H9 (cell line): ENCODE data around the gene RAD51D. TPM values are rescaled to one million over a fixed set of nuclear protein-coding genes. Genes with fewer than 3 reads are reported as not detected.

Source experiments
- DNase-seq: peaks from one replicate; pipeline ENCODE4 v3.0.0-alpha.2; 2017
- H2AFZ ChIP-seq: one replicate; pipeline ENCODE4 v1.6.1; 2013; ENCODE audit warnings: mild to moderate bottlenecking, low read length, control low read depth, moderate library complexity
- H2AK5ac ChIP-seq: 2 replicates; pipeline ENCODE4 v1.6.1; 2013; ENCODE audit warnings: low read length, control low read depth, mixed read lengths; ENCODE audit not compliant: insufficient read length
- H2BK120ac ChIP-seq: one replicate; pipeline ENCODE4 v1.6.1; 2013; ENCODE audit warnings: low read depth, mild to moderate bottlenecking, low read length, control low read depth, inconsistent platforms; ENCODE audit not compliant: poor library complexity, severe bottlenecking
- H2BK12ac ChIP-seq: 2 replicates; pipeline ENCODE4 v1.6.1; 2013; ENCODE audit warnings: low read length, control low read depth, mixed read lengths, low read depth; ENCODE audit not compliant: insufficient read length
- H2BK15ac ChIP-seq: 2 replicates; pipeline ENCODE4 v1.6.1; 2013; ENCODE audit warnings: low read depth, low read length, control low read depth
- H2BK20ac ChIP-seq: one replicate; pipeline ENCODE4 v1.6.1; 2013; ENCODE audit warnings: low read depth, mild to moderate bottlenecking, low read length, control low read depth, inconsistent platforms; ENCODE audit not compliant: poor library complexity, severe bottlenecking
- H2BK5ac ChIP-seq: 2 replicates; pipeline ENCODE4 v1.6.1; 2013; ENCODE audit warnings: low read length, control low read depth, mixed read lengths; ENCODE audit not compliant: insufficient read length
- H3K14ac ChIP-seq: 2 replicates; pipeline ENCODE4 v1.6.1; 2013; ENCODE audit warnings: low read length, control low read depth; ENCODE audit not compliant: insufficient read depth
- H3K18ac ChIP-seq: 2 replicates; pipeline ENCODE4 v1.6.1; 2013; ENCODE audit warnings: low read depth, mild to moderate bottlenecking, mixed read lengths, low read length, control low read depth; ENCODE audit not compliant: insufficient read length
- H3K23ac ChIP-seq: 2 replicates; pipeline ENCODE4 v1.6.1; 2013; ENCODE audit warnings: low read length, control low read depth, mixed read lengths, low read depth; ENCODE audit not compliant: insufficient read length
- H3K23me2 ChIP-seq: 2 replicates; pipeline ENCODE4 v1.6.1; 2013; ENCODE audit warnings: low read depth, mild to moderate bottlenecking, mixed read lengths, low read length, control low read depth; ENCODE audit not compliant: insufficient read length, poor library complexity, severe bottlenecking
- H3K27ac ChIP-seq: 2 replicates; pipeline ENCODE4 v1.5.1; 2013; ENCODE audit warnings: low read length, control low read depth, mixed read lengths, low read depth; ENCODE audit not compliant: insufficient read length
- H3K27me3 ChIP-seq: 2 replicates; pipeline ENCODE4 v1.6.1; 2013; ENCODE audit warnings: low read length, control low read depth, inconsistent platforms; ENCODE audit not compliant: insufficient read depth
- H3K4ac ChIP-seq: 2 replicates; pipeline ENCODE4 v1.6.1; 2013; ENCODE audit warnings: low read depth, mild to moderate bottlenecking, control low read depth, inconsistent platforms, low read length, moderate library complexity
- H3K4me1 ChIP-seq: 2 replicates; pipeline ENCODE4 v1.6.1; 2013; ENCODE audit warnings: low read length, control low read depth, inconsistent platforms; ENCODE audit not compliant: insufficient read depth
- H3K4me2 ChIP-seq: 2 replicates; pipeline ENCODE4 v1.6.1; 2013; ENCODE audit warnings: low read length, control low read depth, mixed read lengths; ENCODE audit not compliant: insufficient read length, insufficient read depth
- H3K56ac ChIP-seq: 2 replicates; pipeline ENCODE4 v1.6.1; 2013; ENCODE audit warnings: low read depth, mild to moderate bottlenecking, mixed read lengths, low read length, control low read depth; ENCODE audit not compliant: insufficient read length
- H3K79me1 ChIP-seq: 2 replicates; pipeline ENCODE4 v1.6.1; 2013; ENCODE audit warnings: low read depth, mild to moderate bottlenecking, moderate library complexity, low read length, control low read depth, inconsistent platforms; ENCODE audit not compliant: insufficient read depth, poor library complexity, severe bottlenecking
- H3K79me2 ChIP-seq: 2 replicates; pipeline ENCODE4 v1.6.1; 2013; ENCODE audit warnings: low read length, control low read depth, inconsistent platforms; ENCODE audit not compliant: insufficient read depth
- H3K9ac ChIP-seq: 2 replicates; pipeline ENCODE4 v1.6.1; 2013; ENCODE audit warnings: low read length, control low read depth, mixed read lengths; ENCODE audit not compliant: insufficient read length; ENCODE audit errors: extremely low read depth
- H3K9me3 ChIP-seq: one replicate; pipeline ENCODE4 v1.6.1; 2013; ENCODE audit warnings: low read depth, low read length, inconsistent platforms; ENCODE audit not compliant: control insufficient read depth
- H3T11ph ChIP-seq: one replicate; pipeline ENCODE4 v1.6.1; 2013; ENCODE audit warnings: mild to moderate bottlenecking, low read length, control low read depth, inconsistent platforms
- H4K20me1 ChIP-seq: one replicate; pipeline ENCODE4 v1.6.1; 2013; ENCODE audit not compliant: control insufficient read depth, insufficient read length, insufficient read depth
- H4K5ac ChIP-seq: 2 replicates; pipeline ENCODE4 v1.6.1; 2013; ENCODE audit warnings: low read depth, mild to moderate bottlenecking, mixed read lengths, low read length, control low read depth; ENCODE audit not compliant: insufficient read length
- H4K8ac ChIP-seq: replicated peaks from 2 replicates; pipeline ENCODE4 v1.6.1; 2013; ENCODE audit warnings: low read length, control low read depth, mixed read lengths, low read depth; ENCODE audit not compliant: insufficient read length
- H4K91ac ChIP-seq: 2 replicates; pipeline ENCODE4 v1.6.1; 2013; ENCODE audit warnings: low read depth, mild to moderate bottlenecking, moderate library complexity, mixed read lengths, low read length, control low read depth; ENCODE audit not compliant: insufficient read length
- H3K27ac Mint-ChIP-seq, 3 experiments: 2 replicates in 2 of 3; 3 replicates in 1 of 3; pipeline ENCODE4 v1.8.0; 2020 to 2021; ENCODE audit warnings: mixed read lengths in 3 of 3, mild to moderate bottlenecking in 1 of 3, moderate library complexity in 1 of 3
- H3K27me3 Mint-ChIP-seq: 2 replicates; pipeline ENCODE4 v1.8.0; 2021; ENCODE audit warnings: low read depth, mild to moderate bottlenecking, moderate library complexity, mixed read lengths
- H3K36me3 Mint-ChIP-seq, 3 experiments: 2 replicates in 2 of 3; 3 replicates in 1 of 3; pipeline ENCODE4 v1.8.0; 2020 to 2021; ENCODE audit warnings: low read depth in 3 of 3, mixed read lengths in 3 of 3; ENCODE audit not compliant: insufficient read depth in 1 of 3
- H3K4me1 Mint-ChIP-seq, 2 experiments: 2 replicates each; pipeline ENCODE4 v1.8.0; 2020; ENCODE audit warnings: mixed read lengths in 2 of 2
- H3K4me3 Mint-ChIP-seq, 2 experiments: 2 replicates in 1 of 2; 3 replicates in 1 of 2; pipeline ENCODE4 v1.8.0; 2020 to 2021; ENCODE audit warnings: mild to moderate bottlenecking in 2 of 2, mixed read lengths in 2 of 2, moderate library complexity in 1 of 2
- H3K9me3 Mint-ChIP-seq, 2 experiments: 2 replicates in 1 of 2; 3 replicates in 1 of 2; pipeline ENCODE4 v1.8.0; 2020; ENCODE audit warnings: mild to moderate bottlenecking in 2 of 2, mixed read lengths in 2 of 2, moderate library complexity in 1 of 2
- CTCF ChIP-seq: fragments of 200-600 bp; sonication (generic); conservative IDR thresholded peaks from 3 replicates; pipeline ENCODE4 v1.8.0; 2021; ENCODE audit warnings: antibody characterized with exemption, mild to moderate bottlenecking
- WGBS: extraction: QIAGEN DNeasy Blood & Tissue Kit; methylation state at CpG from one replicate; pipeline ENCODE4 v1.1.7; 2013; ENCODE audit warnings: missing lambda C conversion rate, low lambda C conversion rate, mixed read lengths; ENCODE audit not compliant: insufficient read length; ENCODE audit errors: extremely low coverage; 5-methylcytosine and 5-hydroxymethylcytosine counted together
- total RNA-seq: library from RNA; stranded (reverse); gene quantifications from 2 replicates; pipeline ENCODE4 v1.2.1, GENCODE V29; 2021

Gene RAD51D
- total RNA-seq, 1 experiment from 2014 or later = 15.8 TPM

- Histone ChIP-seq H3K4me2 (no peak overlapping the region), H4K5ac (no peak overlapping the region), H3K79me2 (0 out of 2 replicates have a peak, but pooled peaks cover 2% of the 10 kb centered on the region), H3K27me3 (no peaks in the 10 kb centered on the region), H3K56ac (no peak overlapping the region), H4K8ac (no peak overlapping the region), H3K23ac (no peak overlapping the region), H3K79me1 (peaks cover 2% of the 10 kb centered on the region), H3K9ac (no peak overlapping the region), H3K27ac (no peak overlapping the region), H3K4me1 (peaks cover 7% of the 10 kb centered on the region; the same call in 1 of the 2 replicates), H2AFZ (no peak overlapping the region), H2BK12ac (no peak overlapping the region), H4K20me1 (no peaks in the 10 kb centered on the region), H3K23me2 (no peaks in the 10 kb centered on the region), H2BK5ac (no peak overlapping the region), H2AK5ac (peak overlapping the region; percentile 65), H3K18ac (no peak overlapping the region), H3K14ac (no peak overlapping the region), H3K9me3 (no peaks in the 10 kb centered on the region), H2BK20ac (no peak overlapping the region), H2BK120ac (no peak overlapping the region), H3T11ph (no peak overlapping the region), H3K4ac (no peak overlapping the region), H4K91ac (no peak overlapping the region), H2BK15ac (no peak overlapping the region)
- no CpG with 5 or more reads among the region's 1 CpG for WGBS
- H3K36me3 Mint-ChIP-seq = no peaks in the 10 kb centered on the region
- no peak for TF ChIP-seq CTCF
- DNase-seq = no peak
- no peak overlapping the region for H3K4me3 Mint-ChIP-seq
- H3K4me1 Mint-ChIP-seq = peaks cover 35 to 36% of the 10 kb centered on the region in 2 experiments
- H3K9me3 Mint-ChIP-seq = no peaks in the 10 kb centered on the region
- no peaks in the 10 kb centered on the region for H3K27me3 Mint-ChIP-seq
- H3K27ac Mint-ChIP-seq = peak overlapping the region in 2 of 3 experiments; percentile 2 to 18; a peak in 3 of 7 replicates
These were observed 39.9 kb downstream of the RAD51D start for GRCh38 chr17:35079547-35080423.
